A673 (cell line): ENCODE measurements around the gene EVI2A.

ENCODE experiments used
- CTCF ChIP-seq: fragments of 300-800, 200-600 bp; sonication (generic); conservative IDR thresholded peaks from 2 replicates; pipeline ENCODE4 v1.5.1; 2017; ENCODE audit warnings: low read depth, mild to moderate bottlenecking, antibody characterized with exemption, low read length, moderate library complexity, mixed read lengths
- EZH2 ChIP-seq: fragments of 200-600 bp; sonication (generic); IDR thresholded peaks from 2 replicates; pipeline ENCODE4 v1.6.1; 2017; ENCODE audit warnings: borderline replicate concordance, low read depth, mild to moderate bottlenecking, mixed read lengths, antibody characterized with exemption, low read length; ENCODE audit not compliant: poor library complexity, severe bottlenecking

GRCh38 chr17:31272803-31273202 lies 48.6 kb downstream of the EVI2A start:
- no peak for TF ChIP-seq CTCF
- no peak for TF ChIP-seq EZH2
